CD14-positive monocyte (primary cell): ENCODE data around the gene RAI1. TPM values are rescaled to one million over a fixed set of nuclear protein-coding genes. Genes with fewer than 3 reads are reported as not detected.

Experiments used
- DNase-seq, 3 donors: peaks; one replicate each; pipeline ENCODE4 v3.0.0-alpha.2; 2011 to 2022
- H2AFZ ChIP-seq: 2 replicates; pipeline ENCODE4 v1.6.0; 2012; ENCODE audit warnings: mild to moderate bottlenecking, low read depth, low read length, inconsistent platforms; ENCODE audit not compliant: insufficient read depth, poor library complexity, severe bottlenecking
- H3K27ac ChIP-seq, 2 donors: 1 replicate in 1 of 2; 2 replicates in 1 of 2; pipeline ENCODE4 v1.5.1; 2012 to 2013; ENCODE audit warnings: low read length in 2 of 2, control low read depth in 1 of 2, inconsistent platforms in 1 of 2, low read depth in 1 of 2, mild to moderate bottlenecking in 1 of 2
- H3K27me3 ChIP-seq, 2 donors: one replicate each; pipeline versions ENCODE4 v1.6.0 to v1.6.1; 2011 to 2013; ENCODE audit warnings: low read length in 2 of 2; ENCODE audit not compliant: control insufficient read depth in 2 of 2, insufficient read depth in 2 of 2
- H3K36me3 ChIP-seq, 2 donors: replicated peaks in 1 of 2; 1 replicate in 1 of 2; 2 replicates in 1 of 2; pipeline versions ENCODE4 v1.5.1 to v1.6.1; 2012 to 2013; ENCODE audit warnings: low read length in 2 of 2, control low read depth in 1 of 2, inconsistent platforms in 1 of 2, mild to moderate bottlenecking in 1 of 2; ENCODE audit not compliant: insufficient read depth in 2 of 2, control insufficient read depth in 1 of 2
- H3K4me1 ChIP-seq, 2 donors: 1 replicate in 1 of 2; 2 replicates in 1 of 2; pipeline versions ENCODE4 v1.5.1 to v1.6.1; 2012 to 2013; ENCODE audit warnings: low read length in 2 of 2, control low read depth in 1 of 2, inconsistent platforms in 1 of 2, mild to moderate bottlenecking in 1 of 2, moderate library complexity in 1 of 2; ENCODE audit not compliant: insufficient read depth in 2 of 2, control insufficient read depth in 1 of 2
- H3K4me2 ChIP-seq: replicated peaks from 2 replicates; pipeline ENCODE3; 2012; ENCODE audit warnings: low read length, moderate library complexity, mild to moderate bottlenecking; ENCODE audit not compliant: poor library complexity, severe bottlenecking; ENCODE audit errors: extremely low read depth
- H3K4me3 ChIP-seq, 3 experiments: fragments of 200-600 bp in 1 of 3; sonication (generic) in 1 of 3; replicated peaks in 1 of 3; 1 replicate in 2 of 3; 2 replicates in 1 of 3; pipeline ENCODE4 v1.5.1; 2011 to 2013; ENCODE audit warnings: low read length in 3 of 3, mild to moderate bottlenecking in 3 of 3, control low read depth in 2 of 3, low read depth in 2 of 3, inconsistent platforms in 1 of 3, moderate library complexity in 1 of 3
- H3K79me2 ChIP-seq: 2 replicates; pipeline ENCODE4 v1.6.0; 2012; ENCODE audit warnings: mild to moderate bottlenecking, control low read depth, inconsistent platforms, low read length, moderate library complexity; ENCODE audit not compliant: insufficient read depth
- H3K9ac ChIP-seq: 2 replicates; pipeline ENCODE4 v1.6.0; 2017; ENCODE audit warnings: low read length, mild to moderate bottlenecking; ENCODE audit not compliant: insufficient read depth, poor library complexity, severe bottlenecking
- H3K9me3 ChIP-seq, 2 donors: replicated peaks in 1 of 2; 1 replicate in 1 of 2; 2 replicates in 1 of 2; pipeline versions ENCODE4 v1.5.1 to v1.6.1; 2012 to 2013; ENCODE audit warnings: low read length in 2 of 2, control low read depth in 1 of 2; ENCODE audit not compliant: control insufficient read depth in 1 of 2, insufficient read depth in 1 of 2
- H4K20me1 ChIP-seq: 2 replicates; pipeline ENCODE4 v1.6.0; 2012; ENCODE audit warnings: mild to moderate bottlenecking, low read length, control low read depth, moderate library complexity; ENCODE audit not compliant: insufficient read depth
- H3K27ac Mint-ChIP-seq, 7 donors: one replicate each; pipeline ENCODE4 v1.8.0; 2020; ENCODE audit warnings: mild to moderate bottlenecking in 7 of 7, mixed read lengths in 7 of 7, moderate library complexity in 6 of 7, inconsistent platforms in 2 of 7
- H3K27me3 Mint-ChIP-seq, 3 donors: one replicate each; pipeline ENCODE4 v1.8.0; 2021 to 2022; ENCODE audit warnings: low read depth in 3 of 3, mild to moderate bottlenecking in 3 of 3, mixed read lengths in 3 of 3, moderate library complexity in 3 of 3, inconsistent platforms in 1 of 3
- H3K36me3 Mint-ChIP-seq, 2 donors: one replicate each; pipeline ENCODE4 v1.8.0; 2020; ENCODE audit warnings: mixed read lengths in 2 of 2, inconsistent platforms in 1 of 2, mild to moderate bottlenecking in 1 of 2
- H3K4me1 Mint-ChIP-seq: one replicate; pipeline ENCODE4 v1.8.0; 2020; ENCODE audit warnings: mild to moderate bottlenecking, mixed read lengths
- H3K4me3 Mint-ChIP-seq, 2 donors: one replicate each; pipeline ENCODE4 v1.8.0; 2020; ENCODE audit warnings: mild to moderate bottlenecking in 2 of 2, mixed read lengths in 2 of 2, moderate library complexity in 1 of 2
- H3K9me3 Mint-ChIP-seq, 7 donors: one replicate each; pipeline ENCODE4 v1.8.0; 2020 to 2022; ENCODE audit warnings: mixed read lengths in 7 of 7, mild to moderate bottlenecking in 6 of 7, moderate library complexity in 6 of 7, inconsistent platforms in 2 of 7
- CTCF ChIP-seq: fragments of 200-600 bp; IDR thresholded peaks from one replicate; pipeline ENCODE4 v1.8.0; 2022; ENCODE audit warnings: antibody characterized with exemption, mild to moderate bottlenecking
- WGBS: methylation state at CpG from one replicate; pipeline ENCODE4 v1.1.5; 2013; ENCODE audit warnings: missing lambda C conversion rate; ENCODE audit not compliant: insufficient coverage; 5-methylcytosine and 5-hydroxymethylcytosine counted together
- intact Hi-C, 2 donors: fragments of 100-400 bp; cut with micrococcal nuclease; formaldehyde crosslinking; loops; one replicate each; pipeline versions ENCODE4 v1.15.0 to v1.15.1; 2023
- polyA plus RNA-seq, 3 donors: library from polyadenylated mRNA; depleted of rRNA in 1 of 3; unstranded in 2 of 3; stranded (reverse) in 1 of 3; fragments of 300-500 nt in 2 of 3; fragments of >200 nt in 1 of 3; fragmentation: Illumina TruSeq in 2 of 3; gene quantifications; 1 replicate in 2 of 3; 2 replicates in 1 of 3; pipeline ENCODE4 v1.2.3, GENCODE V29; 2012 to 2021

Gene RAI1
- polyA plus RNA-seq, 3 donors = 0.89 to 4.4 (median 1.5) TPM

- Mint-ChIP-seq H3K4me1 (peaks cover 32% of the 10 kb centered on the region), H3K36me3 (peaks cover 12 to 17% of the 10 kb centered on the region in 2 donors), H3K27me3 (no peaks in the 10 kb centered on the region), H3K9me3 (peaks cover 0 to 2% (median 0%) of the 10 kb centered on the region in 7 donors), H3K4me3 (no peak overlapping the region), H3K27ac (peak overlapping the region in 5 of 7 donors; percentile 72 to 88 (median 87))
- no peak for DNase-seq
- Histone ChIP-seq H2AFZ (no peak overlapping the region), H3K27ac (peak overlapping the region in 1 of 2 donors; percentile 48), H3K9me3 (no peaks in the 10 kb centered on the region), H3K9ac (no peak overlapping the region), H3K27me3 (no peaks in the 10 kb centered on the region), H4K20me1 (peaks cover 96% of the 10 kb centered on the region), H3K36me3 (no peaks in the 10 kb centered on the region), H3K79me2 (peaks cover 42% of the 10 kb centered on the region), H3K4me1 (peaks cover 21 to 26% of the 10 kb centered on the region in 2 donors), H3K4me2 (no peak overlapping the region), H3K4me3 (no peak overlapping the region)
- intact Hi-C loops = no loop called here
- no peak for TF ChIP-seq CTCF
- 89% methylated on average over 6 of the region's 12 CpGs for WGBS
Measured at GRCh38 chr17:17711641-17712162, 30.4 kb downstream of the RAI1 start.

- no peaks in the 10 kb centered on the region for H3K9me3 ChIP-seq
- H3K4me3 ChIP-seq = no peak overlapping the region
- H3K4me1 ChIP-seq = peaks cover 21 to 26% of the 10 kb centered on the region in 2 donors
- peak; percentile 70 to 86 (median 80) for DNase-seq
- 27% methylated on average over 3 of the region's 5 CpGs for WGBS
- Mint-ChIP-seq H3K27ac (peak overlapping the region; percentile 72 to 89 (median 84)), H3K36me3 (peaks cover 12 to 18% of the 10 kb centered on the region in 2 donors), H3K9me3 (peaks cover 0 to 2% (median 0%) of the 10 kb centered on the region in 7 donors), H3K4me3 (no peak overlapping the region), H3K4me1 (peaks cover 32% of the 10 kb centered on the region), H3K27me3 (peaks cover 0 to under 1% (median 0%) of the 10 kb centered on the region in 3 donors)
- H3K4me2 ChIP-seq = no peak overlapping the region
- H3K27ac ChIP-seq = peak overlapping the region in 1 of 2 donors; percentile 48
- H4K20me1 ChIP-seq = peaks cover 96% of the 10 kb centered on the region
- no peak overlapping the region for H2AFZ ChIP-seq
- H3K36me3 ChIP-seq = no peaks in the 10 kb centered on the region
- H3K79me2 ChIP-seq = peaks cover 43% of the 10 kb centered on the region
- intact Hi-C loops = no loop called here
- no peak for TF ChIP-seq CTCF
- H3K9ac ChIP-seq = no peak overlapping the region
- H3K27me3 ChIP-seq = no peaks in the 10 kb centered on the region
Measured at GRCh38 chr17:17712268-17712924, 31.1 kb downstream of the RAI1 start.
